Measurements from ENCODE around the gene SLC7A7. TPM values are rescaled to one million over a fixed set of nuclear protein-coding genes. Genes with fewer than 3 reads are reported as not detected.

SLC7A7 gene
- total and polyA plus RNA-seq, 9 of the 15 experiments (the other 6 are each of a cell fraction or from before 2014, with no cell fraction given): 0.07 to 0.68 (median 0.41) TPM

GRCh38 chr14:22766457-22767322 is 48.5 kb downstream of the SLC7A7 start, which contains the start of gene OXA1L (continued):
- TF ChIP-seq IRF9 (tag; IDR thresholded peaks at IDR 0.05) (no peak), CSDE1 (IDR thresholded peaks at IDR 0.05) (no peak), HMGN3 (IDR thresholded peaks at IDR 0.05; ENCODE audit: borderline replicate concordance, extremely low read depth, insufficient read length, low read depth, low read length) (peak; percentile 41), SMC3 (conservative IDR thresholded peaks at IDR 0.05; ENCODE audit: insufficient read depth, low read depth, low read length) (no peak), TAL1 (IDR thresholded peaks at IDR 0.05) (no peak), L3MBTL2 (IDR thresholded peaks at IDR 0.05) (peak; percentile 93), SMAD4 (CRISPR knock-in tag; conservative IDR thresholded peaks at IDR 0.05) (peak; percentile 27; the same call in 1 of the 2 replicates), EHMT2 (IDR thresholded peaks at IDR 0.05) (peak; percentile 74), MCM2 (IDR thresholded peaks at IDR 0.05; ENCODE audit: low read depth) (no peak), NFE2L1 (tag; IDR thresholded peaks at IDR 0.05; ENCODE audit: borderline replicate concordance, low read depth) (no peak), SMARCE1 (IDR thresholded peaks at IDR 0.05) (no peak), MLX (CRISPR knock-in tag; conservative IDR thresholded peaks at IDR 0.05) (no peak), IFI16 (CRISPR knock-in tag; IDR thresholded peaks at IDR 0.05) (no peak), ZHX1 (conservative IDR thresholded peaks at IDR 0.05; ENCODE audit: low read length) (peak; percentile 55), MLLT1 (IDR thresholded peaks at IDR 0.05) (no peak), RBFOX2 (IDR thresholded peaks at IDR 0.05; ENCODE audit: low read depth, low read length) (peak; percentile 94), HNRNPLL (IDR thresholded peaks at IDR 0.05; ENCODE audit: low read depth, low read length, poor library complexity, severe bottlenecking) (no peak), SMAD2 (IDR thresholded peaks at IDR 0.05; ENCODE audit: low read depth, low read length) (no peak), ZNF212 (CRISPR knock-in tag; IDR thresholded peaks at IDR 0.05) (no peak), NELFE (IDR thresholded peaks at IDR 0.05; ENCODE audit: insufficient read depth, insufficient read length) (no peak), RUNX1 (IDR thresholded peaks at IDR 0.05; ENCODE audit: low read depth) (no peak)
